GM12878 (cell line): ENCODE results near the gene FGF10. TPM values are rescaled to one million over a fixed set of nuclear protein-coding genes. Genes with fewer than 3 reads are reported as not detected.

Source experiments
- BACH1 ChIP-seq: fragments of 450-650 bp; IDR thresholded peaks from 2 replicates; pipeline ENCODE4 v1.6.1; 2017; ENCODE audit warnings: mild to moderate bottlenecking, borderline replicate concordance
- BCLAF1 ChIP-seq: fragments of 450-650 bp; IDR thresholded peaks from 2 replicates; pipeline ENCODE4 v1.6.1; 2017; ENCODE audit warnings: antibody characterized with exemption, mild to moderate bottlenecking, moderate library complexity
- CBX5 ChIP-seq: sonication (generic); IDR thresholded peaks from 2 replicates; pipeline ENCODE4 v1.6.1; 2016; ENCODE audit warnings: low read depth, moderate library complexity, mild to moderate bottlenecking, inconsistent platforms
- CHD1 ChIP-seq: IDR thresholded peaks from 2 replicates; pipeline ENCODE4 v1.6.1; 2012; ENCODE audit warnings: low read depth, low read length, improper control_type of control experiment
- CUX1 ChIP-seq: IDR thresholded peaks from 2 replicates; pipeline ENCODE4 v1.6.1; 2012; ENCODE audit warnings: improper control_type of control experiment, low read depth, low read length; ENCODE audit not compliant: insufficient replicate concordance
- FOXK2 ChIP-seq: fragments of 450-650 bp; IDR thresholded peaks from 2 replicates; pipeline ENCODE4 v1.6.1; 2017; ENCODE audit warnings: mild to moderate bottlenecking, moderate library complexity
- LARP7 ChIP-seq: fragments of 450-650 bp; IDR thresholded peaks from 2 replicates; pipeline ENCODE4 v1.6.1; 2017; ENCODE audit warnings: mild to moderate bottlenecking
- MTA2 ChIP-seq: fragments of 450-650 bp; IDR thresholded peaks from 2 replicates; pipeline ENCODE4 v1.6.1; 2016; ENCODE audit warnings: low read depth, mild to moderate bottlenecking, moderate library complexity
- PKNOX1 ChIP-seq: fragments of 450-650 bp; IDR thresholded peaks from 2 replicates; pipeline ENCODE4 v1.6.1; 2016; ENCODE audit warnings: mild to moderate bottlenecking
- SUZ12 ChIP-seq: fragments of 200-600 bp; sonication (generic); IDR thresholded peaks from one replicate; pipeline ENCODE4 v1.6.1; 2018; ENCODE audit warnings: antibody characterized with exemption, mild to moderate bottlenecking; ENCODE audit not compliant: unreplicated experiment
- ZNF207 ChIP-seq: fragments of 450-650 bp; IDR thresholded peaks from 2 replicates; pipeline ENCODE4 v1.6.1; 2014; ENCODE audit warnings: antibody characterized with exemption, mild to moderate bottlenecking, borderline replicate concordance
- polyA plus RNA-seq, 11 experiments: library from polyadenylated mRNA; depleted of rRNA in 4 of 11; unstranded in 6 of 11; stranded (reverse) in 5 of 11; fragments of >200 nt; fragmentation: Nextera tagmentation in 4 of 11; fragmentation: Illumina TruSeq in 1 of 11; extraction: Ambion mirVana in 4 of 11; extraction: Trizol in 1 of 11; gene quantifications; 1 replicate in 1 of 11; 2 replicates in 10 of 11; pipeline versions ENCODE4 v1.2.1 to v1.2.3, GENCODE V29; 2011 to 2016; ENCODE audit warnings: inconsistent platforms in 2 of 11, missing spikeins in 2 of 11, low read depth in 1 of 11
- total RNA-seq, 4 experiments: library from RNA; depleted of rRNA in 3 of 4; stranded (reverse); fragments of >200 nt in 3 of 4; fragmentation: Illumina TruSeq in 1 of 4; extraction: Trizol in 1 of 4; gene quantifications; 2 replicates each; pipeline versions ENCODE4 v1.2.1 to v1.2.3, GENCODE V29; 2013 to 2021

Gene FGF10
- total and polyA plus RNA-seq, 10 of the 15 experiments (the other 5 are each of a cell fraction or from before 2014, with no cell fraction given) = not detected

GRCh38 chr5:44266882-44267576, 122.2 kb downstream of the FGF10 start (continued):
- no peak for TF ChIP-seq CUX1
- TF ChIP-seq ZNF207 = no peak
- no peak for TF ChIP-seq LARP7
- TF ChIP-seq BACH1 = no peak
- TF ChIP-seq PKNOX1 = no peak
- TF ChIP-seq CBX5 = no peak
- TF ChIP-seq BCLAF1 = no peak
- no peak for TF ChIP-seq CHD1
- no peak for TF ChIP-seq FOXK2
- no peak for TF ChIP-seq MTA2
- TF ChIP-seq SUZ12 = no peak
- TF ChIP-seq, all 136 proteins: peak for 0
